HepG2 (cell line): ENCODE data around the gene NOL4L. TPM values are rescaled to one million over a fixed set of nuclear protein-coding genes. Genes with fewer than 3 reads are reported as not detected.

ENCODE experiments used
- ETV5 ChIP-seq: IDR thresholded peaks from 2 replicates; pipeline ENCODE4 v1.6.1; 2018; ENCODE audit warnings: missing biosample characterization, missing genetic modification reagents, inconsistent platforms, borderline replicate concordance
- ETV6 ChIP-seq: sonication (generic); formaldehyde crosslinking; conservative IDR thresholded peaks from 2 replicates; pipeline ENCODE4 v1.4.0; 2020; ENCODE audit warnings: missing genetic modification reagents
- HBP1 ChIP-seq: IDR thresholded peaks from 2 replicates; pipeline ENCODE4 v1.6.1; 2016; ENCODE audit warnings: low read depth, control low read depth
- JUN ChIP-seq: sonication (generic); formaldehyde crosslinking; IDR thresholded peaks from 2 replicates; pipeline ENCODE4 v1.4.0; 2020; ENCODE audit warnings: mild to moderate bottlenecking, missing genetic modification reagents
- NR2F6 ChIP-seq, 2 experiments: IDR thresholded peaks; 2 replicates each; pipeline ENCODE4 v1.6.1; 2016; ENCODE audit warnings: antibody characterized with exemption in 1 of 2, mild to moderate bottlenecking in 1 of 2
- PAWR ChIP-seq: sonication (generic); formaldehyde crosslinking; IDR thresholded peaks from 2 replicates; pipeline ENCODE4 v1.4.0; 2020; ENCODE audit warnings: missing genetic modification reagents, mild to moderate bottlenecking, borderline replicate concordance
- PRDM4 ChIP-seq: sonication (generic); formaldehyde crosslinking; IDR thresholded peaks from 2 replicates; pipeline ENCODE4 v1.9.0; 2021; ENCODE audit warnings: missing genetic modification reagents, borderline replicate concordance
- RNF2 ChIP-seq: fragments of 450-650 bp; conservative IDR thresholded peaks from 2 replicates; pipeline ENCODE4 v1.6.1; 2016; ENCODE audit warnings: low read depth
- SALL2 ChIP-seq: sonication (generic); formaldehyde crosslinking; IDR thresholded peaks from 2 replicates; pipeline ENCODE4 v1.8.1; 2023; ENCODE audit warnings: mild to moderate bottlenecking, missing genetic modification reagents, inconsistent platforms
- SMC3 ChIP-seq: IDR thresholded peaks from 2 replicates; pipeline ENCODE4 v1.6.1; 2011; ENCODE audit warnings: low read length, improper control_type of control experiment
- TEAD2 ChIP-seq: sonication (generic); formaldehyde crosslinking; IDR thresholded peaks from 2 replicates; pipeline ENCODE4 v1.9.0; 2021; ENCODE audit warnings: missing genetic modification reagents
- ZGPAT ChIP-seq: IDR thresholded peaks from 2 replicates; pipeline ENCODE4 v1.6.1; 2016; ENCODE audit warnings: mild to moderate bottlenecking
- ZNF468 ChIP-seq: sonication (generic); formaldehyde crosslinking; IDR thresholded peaks from 2 replicates; pipeline ENCODE4 v1.8.0; 2022; ENCODE audit warnings: mild to moderate bottlenecking, moderate library complexity, missing genetic modification reagents
- ZNF501 ChIP-seq: sonication (generic); formaldehyde crosslinking; IDR thresholded peaks from 2 replicates; pipeline ENCODE4 v1.5.1; 2020; ENCODE audit warnings: mild to moderate bottlenecking, moderate library complexity, missing genetic modification reagents
- ZNF552 ChIP-seq: sonication (generic); formaldehyde crosslinking; IDR thresholded peaks from 2 replicates; pipeline ENCODE4 v1.9.0; 2022; ENCODE audit warnings: missing genetic modification reagents, mild to moderate bottlenecking, borderline replicate concordance
- ZSCAN21 ChIP-seq: sonication (generic); formaldehyde crosslinking; IDR thresholded peaks from 2 replicates; pipeline ENCODE4 v1.8.0; 2022; ENCODE audit warnings: mild to moderate bottlenecking, missing genetic modification reagents, moderate library complexity, borderline replicate concordance
- polyA plus RNA-seq, 8 experiments: library from polyadenylated mRNA; depleted of rRNA in 3 of 8; stranded (reverse) in 7 of 8; unstranded in 1 of 8; fragments of >200 nt; fragmentation: Illumina TruSeq in 4 of 8; extraction: Trizol in 4 of 8; gene quantifications; 2 replicates each; pipeline versions ENCODE4 v1.2.1 to v1.2.3, GENCODE V29; 2011 to 2016; ENCODE audit warnings: low read depth in 4 of 8, missing spikeins in 1 of 8, mixed read lengths in 1 of 8; ENCODE audit not compliant: insufficient read depth in 1 of 8
- total RNA-seq, 5 experiments: library from RNA; depleted of rRNA; stranded (reverse); fragments of >200 nt; fragmentation: Illumina TruSeq; extraction: Trizol; gene quantifications; 2 replicates each; pipeline ENCODE4 v1.2.3, GENCODE V29; 2016; ENCODE audit warnings: low read depth in 1 of 5
- TF ChIP-seq, protein P1 (sequence below): sonication (generic); formaldehyde crosslinking; IDR thresholded peaks from 2 replicates; pipeline ENCODE4 v1.5.1; 2020; ENCODE audit warnings: mild to moderate bottlenecking, missing genetic modification reagents, borderline replicate concordance

The NOL4L gene
- total and polyA plus RNA-seq, 2 of the 13 experiments (the other 11 are each of a cell fraction or from before 2014, with no cell fraction given) = 16.6 to 35.4 TPM

- TF ChIP-seq PRDM4 (CRISPR knock-in tag) = no peak
- TF ChIP-seq, protein P1, sequence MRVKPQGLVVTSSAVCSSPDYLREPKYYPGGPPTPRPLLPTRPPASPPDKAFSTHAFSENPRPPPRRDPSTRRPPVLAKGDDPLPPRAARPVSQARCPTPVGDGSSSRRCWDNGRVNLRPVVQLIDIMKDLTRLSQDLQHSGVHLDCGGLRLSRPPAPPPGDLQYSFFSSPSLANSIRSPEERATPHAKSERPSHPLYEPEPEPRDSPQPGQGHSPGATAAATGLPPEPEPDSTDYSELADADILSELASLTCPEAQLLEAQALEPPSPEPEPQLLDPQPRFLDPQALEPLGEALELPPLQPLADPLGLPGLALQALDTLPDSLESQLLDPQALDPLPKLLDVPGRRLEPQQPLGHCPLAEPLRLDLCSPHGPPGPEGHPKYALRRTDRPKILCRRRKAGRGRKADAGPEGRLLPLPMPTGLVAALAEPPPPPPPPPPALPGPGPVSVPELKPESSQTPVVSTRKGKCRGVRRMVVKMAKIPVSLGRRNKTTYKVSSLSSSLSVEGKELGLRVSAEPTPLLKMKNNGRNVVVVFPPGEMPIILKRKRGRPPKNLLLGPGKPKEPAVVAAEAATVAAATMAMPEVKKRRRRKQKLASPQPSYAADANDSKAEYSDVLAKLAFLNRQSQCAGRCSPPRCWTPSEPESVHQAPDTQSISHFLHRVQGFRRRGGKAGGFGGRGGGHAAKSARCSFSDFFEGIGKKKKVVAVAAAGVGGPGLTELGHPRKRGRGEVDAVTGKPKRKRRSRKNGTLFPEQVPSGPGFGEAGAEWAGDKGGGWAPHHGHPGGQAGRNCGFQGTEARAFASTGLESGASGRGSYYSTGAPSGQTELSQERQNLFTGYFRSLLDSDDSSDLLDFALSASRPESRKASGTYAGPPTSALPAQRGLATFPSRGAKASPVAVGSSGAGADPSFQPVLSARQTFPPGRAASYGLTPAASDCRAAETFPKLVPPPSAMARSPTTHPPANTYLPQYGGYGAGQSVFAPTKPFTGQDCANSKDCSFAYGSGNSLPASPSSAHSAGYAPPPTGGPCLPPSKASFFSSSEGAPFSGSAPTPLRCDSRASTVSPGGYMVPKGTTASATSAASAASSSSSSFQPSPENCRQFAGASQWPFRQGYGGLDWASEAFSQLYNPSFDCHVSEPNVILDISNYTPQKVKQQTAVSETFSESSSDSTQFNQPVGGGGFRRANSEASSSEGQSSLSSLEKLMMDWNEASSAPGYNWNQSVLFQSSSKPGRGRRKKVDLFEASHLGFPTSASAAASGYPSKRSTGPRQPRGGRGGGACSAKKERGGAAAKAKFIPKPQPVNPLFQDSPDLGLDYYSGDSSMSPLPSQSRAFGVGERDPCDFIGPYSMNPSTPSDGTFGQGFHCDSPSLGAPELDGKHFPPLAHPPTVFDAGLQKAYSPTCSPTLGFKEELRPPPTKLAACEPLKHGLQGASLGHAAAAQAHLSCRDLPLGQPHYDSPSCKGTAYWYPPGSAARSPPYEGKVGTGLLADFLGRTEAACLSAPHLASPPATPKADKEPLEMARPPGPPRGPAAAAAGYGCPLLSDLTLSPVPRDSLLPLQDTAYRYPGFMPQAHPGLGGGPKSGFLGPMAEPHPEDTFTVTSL (CRISPR knock-in tag) = no peak
- no peak for TF ChIP-seq ZNF552
- TF ChIP-seq NR2F6 (IDR thresholded peaks at IDR 0.05) = peak; percentile 79
- no peak; the same call in none of the 2 replicates for TF ChIP-seq NR2F6 (CRISPR knock-in tag; IDR thresholded peaks at IDR 0.05)
- no peak for TF ChIP-seq SALL2
- TF ChIP-seq ZNF468 = no peak
- no peak for TF ChIP-seq TEAD2 (CRISPR knock-in tag)
- TF ChIP-seq ETV5 = peak; percentile 57; the same call in 1 of the 2 replicates
- 0 out of 2 replicates have a peak, but pooled peaks have one; percentile 23 for TF ChIP-seq RNF2
- no peak for TF ChIP-seq PAWR
- no peak for TF ChIP-seq SMC3
- TF ChIP-seq ZNF501 (CRISPR knock-in tag) = no peak
- no peak for TF ChIP-seq ETV6 (CRISPR knock-in tag)
- TF ChIP-seq HBP1 = 0 out of 2 replicates have a peak, but pooled peaks have one; percentile 23
- TF ChIP-seq ZGPAT (CRISPR knock-in tag) = no peak; the same call in 1 of the 2 replicates
- 0 out of 2 replicates have a peak, but pooled peaks have one; percentile 25 for TF ChIP-seq ZSCAN21 (CRISPR knock-in tag)
- no peak for TF ChIP-seq JUN (CRISPR knock-in tag)
Measured at GRCh38 chr20:32582659-32583580, 2.2 kb downstream of the NOL4L start (continued).
